CD4-positive, alpha-beta T cell treated with Interleukin-6 at 100 ng/mL for 8 hours (primary cell): ENCODE data around the gene CALML5.
"Not testable (repeated sequence)": the region's sequence is repeated elsewhere in the genome, so short reads cannot be mapped to it uniquely, and the experiment has no call there.

ENCODE experiments used
- DNase-seq: peaks from one replicate; pipeline ENCODE4 v3.0.0-alpha.2; 2020; ENCODE audit warnings: mixed read lengths, low spot score

The CALML5 gene

DNA sequence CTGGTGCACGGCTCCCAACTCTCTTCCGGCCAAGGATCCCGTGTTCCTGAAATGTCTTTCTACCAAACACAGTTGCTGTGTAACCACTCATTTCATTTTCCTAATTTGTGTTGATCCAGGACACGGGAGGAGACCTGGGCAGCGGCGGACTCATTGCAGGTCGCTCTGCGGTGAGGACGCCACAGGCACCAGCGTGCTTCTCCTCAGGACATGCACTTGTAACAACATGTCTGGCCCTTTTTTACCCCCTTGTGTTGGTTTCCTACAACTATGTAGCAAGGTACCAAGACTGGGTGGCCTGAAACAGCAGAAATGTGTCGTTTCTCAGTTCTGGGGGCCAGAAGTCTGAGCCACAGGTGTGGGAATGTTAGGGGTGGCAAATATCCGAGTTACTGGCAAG is 18.2 kb downstream of the CALML5 start:
- no peak for DNase-seq

DNA sequence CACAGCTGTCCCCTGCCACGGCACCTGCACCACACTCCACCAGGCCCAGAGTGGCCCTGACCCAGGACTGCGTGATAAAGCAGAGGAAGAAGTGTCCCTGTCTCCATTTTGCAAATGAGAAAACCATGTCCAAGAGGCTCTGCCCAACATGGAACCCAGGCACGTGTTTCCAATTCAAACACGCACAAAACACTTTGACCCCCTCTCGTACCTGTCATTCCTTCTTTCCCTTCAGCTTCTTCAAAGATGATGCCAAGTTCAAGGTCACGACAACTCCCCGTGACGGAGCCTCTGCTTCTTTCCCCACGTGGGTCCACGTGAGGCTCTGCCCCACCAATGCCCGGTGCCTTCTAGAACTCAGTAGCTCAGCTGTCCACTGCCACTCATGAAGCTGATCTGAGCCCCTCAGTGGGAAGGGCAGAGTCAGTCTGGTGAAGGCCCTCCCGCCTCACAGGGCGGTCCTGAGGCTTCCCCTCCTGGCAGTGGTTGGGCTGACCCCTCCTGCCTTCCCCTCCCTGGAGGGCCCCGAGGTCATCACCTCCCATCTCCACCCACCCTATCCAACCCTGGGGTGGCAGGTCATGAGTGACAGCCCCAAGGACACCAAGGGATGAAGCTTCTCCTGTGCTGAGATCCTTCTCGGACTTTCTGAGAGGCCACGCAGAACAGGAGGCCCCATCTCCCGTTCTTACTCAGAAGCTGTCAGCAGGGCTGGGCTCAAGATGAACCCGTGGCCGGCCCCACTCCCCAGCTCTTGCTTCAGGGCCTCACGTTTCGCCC is 19.0 kb downstream of the CALML5 start:
- no peak for DNase-seq

DNA sequence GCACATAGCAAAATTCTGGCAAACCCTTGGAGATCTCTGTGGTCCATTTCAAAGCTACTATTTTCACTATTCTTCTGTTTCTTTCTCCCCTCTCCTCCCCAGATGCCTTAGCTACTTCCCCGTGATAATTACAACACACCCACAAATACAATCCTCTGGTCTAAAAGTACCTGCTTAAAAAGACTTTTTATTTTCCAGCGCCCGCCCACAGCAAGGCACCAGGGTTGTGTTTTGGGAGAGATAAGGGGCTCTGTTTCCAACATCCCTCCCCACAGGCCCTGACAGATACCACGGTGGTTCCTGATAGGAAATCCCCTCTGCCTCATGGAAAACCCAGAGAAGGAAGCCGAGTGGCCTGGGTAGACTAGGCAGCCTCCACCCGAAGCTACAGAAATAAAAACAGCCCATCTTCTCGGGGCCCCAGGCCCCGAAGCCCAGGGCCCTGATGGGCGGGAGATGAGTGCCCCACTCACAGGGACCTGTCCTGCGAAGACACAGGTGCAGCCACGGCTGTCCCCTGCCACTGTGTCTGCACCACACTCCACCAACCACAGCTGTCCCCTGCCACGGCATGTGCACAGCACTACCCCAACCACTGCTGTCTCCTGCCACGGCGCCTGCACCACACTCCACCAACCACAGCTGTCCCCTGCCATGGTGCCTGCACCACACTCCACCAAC is 19.7 kb downstream of the CALML5 start:
- DNase-seq, result no peak

DNA sequence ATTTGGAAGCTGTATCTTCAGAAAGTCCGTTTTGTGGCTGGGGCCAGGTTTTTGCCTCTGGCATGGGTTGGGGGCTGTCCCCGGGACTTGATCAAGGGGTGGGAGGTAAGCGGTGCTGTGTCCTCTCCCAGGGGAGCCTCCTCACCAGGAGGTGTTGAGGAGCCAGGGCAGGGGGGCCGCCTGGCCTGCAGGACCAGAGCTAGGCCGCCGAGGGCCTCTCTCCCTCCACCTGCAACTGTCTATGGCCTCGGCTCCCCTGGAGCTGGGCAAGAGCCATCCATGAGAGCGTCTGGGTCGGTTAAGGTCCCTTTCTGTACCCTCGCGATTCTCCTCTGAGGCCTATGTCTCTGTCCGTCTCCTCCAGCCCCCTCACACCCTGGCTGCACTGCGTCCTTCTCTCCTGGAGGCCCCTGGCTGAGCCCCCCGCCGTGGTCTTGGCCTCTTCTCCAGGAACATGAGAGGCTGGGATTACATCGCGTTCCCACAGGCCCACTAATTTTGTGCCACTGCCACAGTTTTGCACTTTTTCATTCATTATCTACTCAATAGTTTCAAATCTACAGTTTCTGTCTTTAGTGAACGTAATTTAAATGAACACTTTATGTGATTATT is 20.6 kb downstream of the CALML5 start:
- DNase-seq, result no peak

DNA sequence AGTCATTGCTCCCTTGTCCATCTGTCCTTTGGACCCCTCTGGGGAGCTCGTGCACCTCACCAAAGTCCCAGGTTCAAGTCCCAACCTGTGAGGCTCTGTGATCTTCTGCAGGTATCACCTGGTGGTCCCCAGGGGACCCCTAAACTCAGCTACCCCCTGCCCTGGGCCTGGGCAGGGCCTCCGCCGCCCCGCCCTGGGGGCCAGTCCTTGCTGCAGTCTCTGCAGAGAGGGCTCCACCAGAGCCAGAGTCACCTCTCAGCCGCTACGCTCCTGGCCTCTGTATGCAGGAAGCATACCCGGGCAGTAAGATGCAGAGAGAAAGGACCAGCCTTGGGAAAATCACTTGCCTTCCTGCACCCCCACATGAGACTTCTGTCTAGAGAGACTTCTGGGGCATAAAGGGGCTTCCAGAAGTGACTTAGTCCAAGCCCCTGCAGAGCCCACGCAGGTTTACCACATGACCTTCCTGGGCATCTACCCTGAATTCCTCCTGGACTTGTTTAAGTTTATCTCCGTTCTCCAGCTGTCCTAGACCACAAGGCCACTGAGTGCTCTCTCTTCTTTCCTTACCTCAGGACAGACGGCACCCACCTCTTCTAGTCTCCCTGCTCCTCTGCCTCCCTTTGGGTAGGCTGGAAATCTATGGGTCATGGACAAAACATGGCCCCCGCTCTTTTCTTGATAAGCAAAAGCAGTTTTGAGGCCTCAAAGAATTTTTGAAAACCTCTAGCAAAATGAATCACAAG is 21.2 kb downstream of the CALML5 start:
- no peak for DNase-seq

DNA sequence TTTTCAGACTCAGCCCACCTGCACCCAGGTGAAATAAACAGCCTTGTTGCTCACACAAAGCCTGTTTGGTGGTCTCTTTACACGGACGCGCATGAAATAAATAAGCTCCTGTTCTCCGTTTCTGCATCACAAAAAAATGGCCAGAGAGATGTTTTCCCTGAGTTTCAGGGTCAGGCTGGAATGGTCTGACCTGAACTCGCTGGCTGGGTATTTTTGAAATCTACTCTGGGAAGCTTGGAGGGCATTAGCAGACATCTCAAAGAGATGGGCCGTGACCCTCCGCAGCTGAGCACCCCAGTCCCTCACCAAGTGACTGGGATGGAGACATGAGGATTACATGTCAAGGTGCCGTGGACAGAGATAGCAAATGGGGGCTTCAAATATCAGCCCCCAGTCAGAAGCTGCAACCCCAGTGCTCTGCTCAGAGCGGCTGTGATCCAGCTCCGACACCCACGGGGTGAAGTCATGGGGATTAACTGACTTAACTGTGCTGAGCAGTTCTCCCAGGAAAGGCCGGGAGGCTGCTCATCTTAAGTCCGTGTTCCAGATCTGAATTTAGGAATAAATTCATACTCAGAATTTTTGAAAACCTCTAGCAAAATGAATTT is 22.3 kb downstream of the CALML5 start:
- DNase-seq, result no peak

DNA sequence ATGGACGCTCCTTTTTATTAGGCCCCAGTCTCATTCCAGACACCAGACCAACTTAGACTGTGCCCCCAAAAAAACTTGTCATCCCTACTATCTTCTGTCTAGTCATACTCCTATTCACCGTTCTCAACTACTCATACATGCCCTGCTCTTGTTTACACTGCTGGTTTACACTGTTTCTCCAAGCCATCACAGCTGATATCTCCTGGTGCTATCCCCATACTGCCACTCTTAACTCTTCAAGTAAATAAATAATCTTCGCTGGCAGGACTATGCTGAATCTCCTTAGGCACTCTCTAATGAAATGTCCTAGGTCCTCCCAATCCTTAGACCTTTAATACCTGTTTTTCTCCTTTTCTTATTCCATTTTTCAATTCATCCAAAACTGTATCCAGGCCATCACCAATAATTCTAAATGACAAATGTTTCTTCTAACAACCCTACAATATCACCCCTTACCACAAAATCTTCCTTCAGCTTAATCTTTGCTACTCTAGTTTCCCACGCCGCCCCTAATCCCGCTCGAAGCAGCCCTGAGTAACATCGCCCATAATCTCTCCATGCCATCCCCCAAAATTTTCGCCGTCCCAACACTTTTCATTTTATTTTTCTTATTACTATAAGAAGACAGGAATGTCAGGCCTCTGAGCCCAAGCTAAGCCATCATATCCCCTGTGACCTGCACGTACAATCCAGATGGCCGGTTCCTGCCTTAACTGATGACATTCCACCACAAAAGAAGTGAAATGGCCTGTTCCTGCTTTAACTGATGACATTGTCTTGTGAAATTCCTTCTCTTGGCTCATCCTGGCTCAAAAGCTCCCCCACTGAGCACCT is 23.2 kb downstream of the CALML5 start:
- not testable (repeated sequence) for DNase-seq

DNA sequence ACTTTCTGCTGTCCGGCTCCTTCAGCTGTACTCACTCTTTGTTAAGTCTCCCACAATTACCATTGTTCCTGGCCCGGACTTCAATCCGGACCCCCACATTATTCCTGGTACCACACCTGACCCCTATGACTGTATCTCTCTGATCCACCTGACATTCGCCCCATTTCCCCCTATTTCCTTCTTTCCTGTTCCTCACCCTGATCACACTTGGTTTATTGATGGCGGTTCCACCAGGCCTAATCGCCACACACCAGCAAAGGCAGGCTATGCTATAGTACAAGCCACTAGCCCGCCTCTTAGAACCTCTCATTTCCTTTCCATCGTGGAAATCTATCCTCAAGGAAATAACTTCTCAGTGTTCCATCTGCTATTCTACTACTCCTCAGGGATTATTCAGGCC is 24.3 kb downstream of the CALML5 start:
- not testable (repeated sequence) for DNase-seq

DNA sequence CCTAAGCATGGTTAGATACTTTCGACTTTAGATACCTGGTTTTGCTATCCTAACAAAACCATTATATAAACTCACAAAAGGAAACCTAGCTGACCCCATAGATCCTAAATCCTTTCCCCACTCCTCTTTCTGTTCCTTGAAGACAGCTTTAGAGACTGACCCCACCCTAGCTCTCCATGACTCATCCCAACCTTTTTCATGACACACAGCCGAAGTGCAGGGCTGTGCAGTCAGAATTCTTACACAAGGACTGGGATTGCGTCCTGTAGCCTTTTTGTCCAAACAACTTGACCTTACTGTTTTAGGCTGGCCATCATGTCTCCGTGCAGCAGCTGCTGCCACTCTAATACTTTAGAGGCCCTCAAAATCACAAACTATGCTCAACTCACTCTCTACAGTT is 24.7 kb downstream of the CALML5 start:
- DNase-seq, result not testable (repeated sequence)

DNA sequence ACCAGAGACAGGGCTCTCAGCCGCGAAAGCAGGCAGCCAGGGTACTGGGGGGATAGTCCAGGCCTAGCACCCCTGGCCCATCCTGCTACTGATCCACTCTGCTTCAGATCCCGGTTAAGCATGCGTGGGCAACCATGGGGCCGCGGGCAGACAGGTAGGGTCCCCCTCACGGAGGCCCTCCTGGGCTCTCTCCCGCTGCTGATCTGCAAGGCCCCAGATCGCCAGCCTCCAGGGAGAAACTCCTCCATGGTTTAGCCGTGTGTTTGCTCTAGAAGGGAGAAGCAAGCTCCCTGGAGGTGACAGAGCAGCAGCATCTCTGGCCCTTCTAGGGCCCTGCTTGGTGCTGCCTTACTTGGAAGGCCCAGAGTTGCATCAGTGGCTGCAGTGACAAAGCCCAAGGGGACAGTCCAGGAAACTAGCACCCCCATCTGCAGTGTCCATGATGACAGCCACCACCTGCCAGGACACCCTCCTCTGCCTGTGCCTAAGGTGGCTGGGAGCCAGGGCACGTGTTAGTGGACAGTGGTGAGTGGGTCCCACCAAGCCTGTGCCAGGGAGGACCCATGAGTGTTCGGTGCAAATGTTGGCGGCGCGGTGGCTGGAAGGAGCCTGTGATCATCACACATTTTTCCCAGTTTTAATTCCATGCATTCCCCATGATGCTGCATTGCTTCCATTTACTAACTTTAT is 29.2 kb downstream of the CALML5 start:
- no peak for DNase-seq

DNA sequence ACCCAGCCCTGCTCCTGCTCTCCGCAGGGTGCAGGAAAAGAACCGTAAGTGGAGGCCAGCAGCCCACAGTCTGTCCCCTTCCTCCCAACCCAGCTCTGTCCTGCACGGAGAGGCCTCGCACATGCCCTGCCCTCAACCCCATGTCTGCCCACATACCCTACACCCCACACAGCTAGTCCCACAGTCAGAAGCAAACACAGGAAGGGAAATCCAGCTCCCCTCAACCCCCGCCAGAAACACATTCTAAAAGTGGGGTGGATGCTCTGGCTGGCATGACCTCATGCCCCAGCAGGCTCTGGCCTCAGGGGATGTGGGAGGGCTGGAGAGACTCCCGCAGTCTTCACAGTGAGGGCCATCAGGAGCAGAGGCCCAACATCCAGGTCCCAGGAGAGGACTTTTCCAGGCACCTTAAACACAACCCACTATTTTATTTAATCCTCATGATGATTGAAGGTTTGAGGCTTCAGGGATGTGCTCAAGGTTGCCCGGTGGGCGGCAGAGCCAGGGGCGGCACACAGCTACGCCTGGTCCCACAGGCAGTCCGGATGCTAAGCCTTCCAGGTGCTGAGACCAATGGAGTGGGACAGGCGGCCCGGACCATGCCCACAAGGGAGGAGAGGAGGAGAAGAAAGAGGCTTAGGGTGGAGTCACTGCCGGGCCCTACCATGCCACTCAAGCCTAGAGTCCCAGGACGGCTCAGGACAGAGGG is 29.9 kb downstream of the CALML5 start:
- DNase-seq, result no peak

DNA sequence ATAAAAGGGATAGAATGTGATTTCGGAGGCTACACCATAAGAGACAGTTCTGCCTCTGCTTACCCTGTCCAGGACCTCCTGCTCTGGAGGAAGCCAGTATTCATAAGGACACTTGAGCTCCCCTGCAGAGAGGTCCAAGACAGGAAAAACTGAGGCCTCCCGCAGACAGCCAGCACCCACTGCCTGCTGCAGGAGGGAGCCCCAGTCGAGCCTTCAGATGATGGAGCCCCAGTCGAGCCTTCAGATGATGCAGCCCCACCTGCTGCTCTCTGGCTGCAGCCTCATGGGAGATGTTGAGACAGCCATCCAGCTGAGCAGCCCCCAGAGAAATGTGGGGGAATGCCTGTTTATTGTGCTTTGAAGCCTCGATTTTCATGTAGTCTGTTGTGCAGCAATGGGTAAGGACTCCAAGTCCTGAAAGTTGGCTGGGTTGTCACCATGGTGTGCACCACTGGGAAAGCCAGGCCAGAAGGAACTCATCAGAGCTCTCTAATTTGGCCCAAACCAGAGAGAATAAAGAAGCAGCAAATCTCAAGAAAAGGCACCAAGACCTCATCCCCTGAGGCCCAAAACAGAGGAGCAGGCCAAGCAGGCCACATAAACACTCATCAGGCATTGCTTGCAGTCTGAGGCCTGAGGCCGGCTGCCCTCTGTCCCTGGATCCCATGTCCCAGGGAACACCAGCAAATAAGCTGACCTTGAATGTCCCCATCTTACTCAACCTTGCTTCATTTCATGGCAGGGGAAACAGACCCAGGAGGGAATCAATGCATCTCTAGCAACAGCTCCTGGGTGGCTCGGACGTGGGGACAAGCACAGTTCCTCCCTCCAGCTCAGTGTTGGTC is 30.9 kb downstream of the CALML5 start:
- no peak for DNase-seq

DNA sequence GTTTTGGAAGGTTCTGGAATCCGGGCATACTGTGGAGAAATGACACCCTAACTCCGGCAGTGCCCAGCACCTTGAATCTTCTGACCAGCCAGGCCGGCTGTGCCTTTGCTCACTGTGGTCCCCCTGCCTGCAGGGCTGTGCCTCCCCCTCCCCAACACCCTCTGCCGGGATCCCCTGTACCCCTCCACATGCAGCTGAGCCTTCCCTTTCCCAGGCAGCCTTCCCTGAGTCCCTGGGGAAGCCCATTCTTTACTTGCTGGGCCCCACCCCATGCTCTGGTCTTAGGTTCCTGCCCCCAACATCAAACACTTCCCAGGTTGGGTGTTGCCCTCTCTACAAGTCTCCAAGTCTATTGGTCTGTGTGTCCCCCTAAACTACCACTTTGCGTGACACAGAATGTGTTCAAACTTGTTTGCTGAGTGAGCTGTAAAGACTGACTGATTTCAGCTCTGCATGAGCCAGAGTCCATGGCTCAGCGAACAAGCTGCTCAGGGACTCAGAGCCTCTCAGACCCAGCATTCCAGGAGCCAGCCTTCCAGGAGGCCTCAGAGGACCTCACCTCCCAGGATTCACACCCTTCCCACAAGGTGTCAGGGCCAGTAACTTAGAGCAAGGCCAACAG is 31.6 kb downstream of the CALML5 start:
- no peak for DNase-seq

DNA sequence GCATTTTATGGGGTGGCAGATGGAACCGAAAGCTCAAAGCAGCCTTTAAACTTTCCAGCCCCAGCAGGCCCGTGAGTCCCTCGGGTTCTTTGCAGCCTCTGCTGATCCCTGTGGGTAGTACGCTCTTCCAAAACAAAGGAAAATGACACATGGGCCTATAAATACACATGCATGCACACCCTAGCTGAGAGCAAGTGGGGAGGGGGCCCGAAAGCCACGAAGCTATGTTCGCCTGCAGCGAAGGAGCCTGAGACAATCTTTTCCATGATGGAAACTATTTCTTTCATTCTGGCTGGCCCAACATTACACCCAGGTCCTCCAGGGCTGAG is 32.2 kb downstream of the CALML5 start:
- DNase-seq, result no peak

DNA sequence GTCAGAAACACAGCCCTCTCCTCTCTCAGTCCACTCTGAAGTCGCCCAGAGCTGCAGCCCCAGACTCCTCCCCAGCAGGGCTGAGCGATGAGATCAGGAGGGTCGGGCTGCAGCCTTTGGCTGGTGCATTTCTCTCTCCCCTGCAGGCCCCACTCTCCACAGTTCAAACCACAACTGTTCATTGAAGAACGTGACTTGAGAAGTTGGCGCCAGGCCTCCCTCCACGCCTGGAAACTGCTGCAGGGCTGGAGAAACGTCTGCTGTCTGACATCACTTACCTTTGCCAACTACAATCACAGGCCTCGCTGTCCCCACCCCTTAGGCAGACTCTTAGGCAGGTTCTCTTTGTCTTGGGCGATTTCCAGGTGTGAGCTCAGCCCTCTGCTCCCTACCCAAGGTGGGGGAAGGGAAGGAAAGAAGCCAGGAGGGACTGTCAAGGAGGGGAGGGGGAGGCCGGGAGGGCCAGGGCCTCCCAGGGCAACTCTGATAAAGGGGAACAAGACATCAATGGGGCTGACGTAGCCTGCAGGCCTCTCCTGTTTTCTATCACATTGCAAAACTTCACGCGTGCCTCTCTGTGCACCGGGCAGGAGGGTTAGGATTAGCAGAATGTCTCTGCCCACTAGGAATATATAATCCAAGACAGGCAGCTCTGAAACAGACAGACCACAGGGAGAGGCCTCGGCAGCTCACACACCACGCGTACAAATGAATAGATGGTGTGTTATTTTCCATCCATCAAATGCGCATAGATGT is 32.7 kb downstream of the CALML5 start:
- DNase-seq, result no peak

DNA sequence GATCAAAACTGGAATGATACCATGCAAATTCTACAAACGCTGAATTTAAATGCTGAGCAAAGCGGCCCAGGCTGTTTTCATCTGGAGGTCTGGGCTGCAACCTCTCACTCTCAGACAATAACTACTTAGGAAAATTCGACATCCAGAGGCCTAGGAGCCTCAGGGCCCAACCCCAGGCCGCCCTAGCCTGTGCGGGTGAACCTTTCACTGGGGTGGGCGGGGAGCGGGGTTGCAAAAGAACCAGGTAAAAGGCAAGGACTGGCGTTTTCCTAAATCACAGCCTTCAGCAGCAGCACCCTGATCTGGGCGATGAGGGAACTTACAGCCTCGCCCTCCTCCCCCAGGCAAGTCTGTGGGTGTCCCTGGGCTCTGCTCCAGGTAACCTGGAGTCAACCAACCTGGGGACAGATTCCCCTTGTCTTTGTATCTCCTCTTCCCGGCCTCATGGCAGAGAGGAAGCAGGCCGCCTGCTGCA is 33.4 kb downstream of the CALML5 start:
- no peak for DNase-seq

DNA sequence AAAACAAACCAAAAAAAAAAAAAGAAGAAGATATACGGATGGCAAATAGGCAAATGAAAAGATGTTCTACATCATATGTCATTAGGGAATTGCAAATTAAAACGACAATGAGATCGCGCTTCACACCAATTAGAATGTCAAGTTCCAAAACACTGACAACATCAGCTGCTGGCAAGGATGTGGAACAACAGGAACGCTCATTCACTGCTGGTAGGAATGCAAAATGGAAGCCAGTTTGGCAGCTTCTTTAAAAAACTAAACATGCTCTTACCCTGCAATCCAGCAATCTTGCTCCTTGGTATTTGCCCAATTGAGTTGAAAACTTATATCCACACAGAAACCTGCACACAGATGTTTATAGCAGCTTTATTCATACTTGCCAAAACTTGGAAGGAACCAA is 34.8 kb downstream of the CALML5 start:
- no peak for DNase-seq

DNA sequence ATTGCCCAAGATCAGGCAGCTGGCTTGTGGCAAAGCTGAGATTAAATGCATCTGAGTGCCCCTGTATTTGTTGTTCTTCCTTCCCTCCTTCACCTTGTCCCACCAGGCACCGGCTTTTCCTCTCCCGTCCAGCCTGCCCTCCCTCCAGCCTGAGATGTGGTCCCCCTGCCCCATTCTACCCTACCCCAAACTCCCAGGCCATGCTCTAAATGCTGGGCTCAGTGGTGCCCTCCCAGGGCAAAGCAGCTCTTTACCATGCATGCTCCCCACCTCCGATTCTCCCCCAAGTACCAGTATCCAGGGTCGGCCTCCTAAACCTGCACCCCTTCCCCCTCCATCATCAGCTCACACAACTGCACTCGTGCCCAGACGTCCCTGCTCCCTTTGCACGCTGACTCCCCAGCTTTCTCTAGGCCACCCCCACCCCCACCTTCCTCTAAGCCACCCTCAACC is 36.5 kb downstream of the CALML5 start:
- no peak for DNase-seq
